H1 (cell line): Measurements from ENCODE around the gene MAGEB5. TPM values are rescaled to one million over a fixed set of nuclear protein-coding genes. Genes with fewer than 3 reads are reported as not detected.
"Not testable (repeated sequence)": the region's sequence is repeated elsewhere in the genome, so short reads cannot be mapped to it uniquely, and the experiment has no call there.

Experiments
- CTCF ChIA-PET: fragments of 300-600 bp; sonication (Branson Sonifier 250); formaldehyde crosslinking; loops from one replicate; lab custom pipeline; 2021; ENCODE audit not compliant: partially characterized antibody; lab: Charles Lee
- POLR2A ChIA-PET: fragments of 300-600 bp; sonication (Branson Sonifier 250); formaldehyde crosslinking; loops from one replicate; lab custom pipeline; 2021; ENCODE audit warnings: inconsistent platforms; ENCODE audit not compliant: partially characterized antibody; lab: Charles Lee
- DNase-seq, 2 experiments: peaks; one replicate each; pipeline versions ENCODE4 v3.0.0 to v3.0.0-alpha.2; 2010 to 2022; ENCODE audit warnings: low spot score in 2 of 2, low read depth in 1 of 2, mixed read lengths in 1 of 2
- FAIRE-seq: peaks from 2 replicates; lab custom pipeline; 2011; peaks lifted over from hg19 to GRCh38; lab: Jason Lieb, UNC
- H2AFZ ChIP-seq: 2 replicates; pipeline ENCODE4 v1.8.1; 2012; ENCODE audit warnings: low read length, inconsistent platforms
- H2AK5ac ChIP-seq: 2 replicates; pipeline ENCODE4 v1.6.1; 2013; ENCODE audit warnings: low read depth, low read length
- H2BK120ac ChIP-seq: replicated peaks from 2 replicates; pipeline ENCODE3; 2013; ENCODE audit warnings: low read depth, low read length, inconsistent platforms
- H2BK12ac ChIP-seq: 2 replicates; pipeline ENCODE4 v1.6.1; 2013; ENCODE audit warnings: low read depth, low read length
- H2BK15ac ChIP-seq: 2 replicates; pipeline ENCODE4 v1.6.1; 2013; ENCODE audit warnings: low read length
- H2BK20ac ChIP-seq: 2 replicates; pipeline ENCODE4 v1.6.1; 2013; ENCODE audit warnings: low read length
- H2BK5ac ChIP-seq: 2 replicates; pipeline ENCODE4 v1.6.1; 2013; ENCODE audit warnings: low read depth, low read length
- H3K14ac ChIP-seq: 2 replicates; pipeline ENCODE4 v1.6.1; 2013; ENCODE audit warnings: inconsistent platforms; ENCODE audit not compliant: insufficient read length
- H3K18ac ChIP-seq: 2 replicates; pipeline ENCODE4 v1.6.1; 2013; ENCODE audit warnings: low read length; ENCODE audit errors: extremely low read depth
- H3K23ac ChIP-seq: 2 replicates; pipeline ENCODE4 v1.6.1; 2013; ENCODE audit warnings: inconsistent platforms; ENCODE audit not compliant: insufficient read length
- H3K23me2 ChIP-seq: 2 replicates; pipeline ENCODE4 v1.6.1; 2013; ENCODE audit warnings: low read depth, low read length
- H3K27ac ChIP-seq: 2 replicates; pipeline ENCODE4 v1.6.1; 2011; ENCODE audit warnings: low read depth, low read length, inconsistent platforms
- H3K27me3 ChIP-seq, 4 experiments: replicated peaks in 1 of 4; 1 replicate in 1 of 4; 2 replicates in 3 of 4; pipeline versions ENCODE4 v1.6.1 to v1.8.1; 2011 to 2013; ENCODE audit warnings: low read length in 3 of 4, mild to moderate bottlenecking in 3 of 4, inconsistent platforms in 2 of 4, mixed read lengths in 2 of 4, moderate library complexity in 1 of 4; ENCODE audit not compliant: control insufficient read depth in 3 of 4, insufficient read depth in 3 of 4; ENCODE audit errors: extremely low read depth in 1 of 4
- H3K36me3 ChIP-seq, 4 experiments: 2 replicates each; pipeline versions ENCODE4 v1.6.1 to v1.8.1; 2011 to 2013; ENCODE audit warnings: mild to moderate bottlenecking in 4 of 4, low read length in 3 of 4, moderate library complexity in 2 of 4, control low read depth in 1 of 4, inconsistent platforms in 1 of 4; ENCODE audit not compliant: insufficient read depth in 4 of 4, control insufficient read depth in 2 of 4
- H3K4ac ChIP-seq: replicated peaks from 2 replicates; pipeline ENCODE3; 2013; ENCODE audit warnings: low read length, low read depth, mixed read lengths, inconsistent platforms; ENCODE audit not compliant: insufficient read length
- H3K4me1 ChIP-seq, 4 experiments: replicated peaks in 1 of 4; 1 replicate in 1 of 4; 2 replicates in 3 of 4; pipeline versions ENCODE4 v1.6.1 to v1.8.1; 2011 to 2013; ENCODE audit warnings: low read length in 3 of 4, inconsistent platforms in 2 of 4, mixed read lengths in 1 of 4; ENCODE audit not compliant: insufficient read depth in 4 of 4, control insufficient read depth in 3 of 4
- H3K4me2 ChIP-seq, 2 experiments: 2 replicates each; pipeline versions ENCODE4 v1.6.1 to v1.8.1; 2011 to 2013; ENCODE audit warnings: low read depth in 2 of 2, low read length in 2 of 2, control low read depth in 1 of 2, inconsistent platforms in 1 of 2, mild to moderate bottlenecking in 1 of 2; ENCODE audit not compliant: insufficient read depth in 1 of 2
- H3K4me3 ChIP-seq, 4 experiments: fragments of 200-600, 300-600 bp in 1 of 4; sonication (generic), shearing (Covaris generic), sonication (Bioruptor Twin) in 1 of 4; 2 replicates each; pipeline versions ENCODE4 v1.5.1 to v1.8.1; 2011 to 2016; ENCODE audit warnings: low read length in 4 of 4, low read depth in 3 of 4, control low read depth in 2 of 4, inconsistent platforms in 2 of 4, mild to moderate bottlenecking in 2 of 4, mixed read lengths in 1 of 4, moderate library complexity in 1 of 4; ENCODE audit not compliant: insufficient read depth in 2 of 4; ENCODE audit errors: extremely low read depth in 1 of 4
- H3K56ac ChIP-seq: replicated peaks from 2 replicates; pipeline ENCODE3; 2013; ENCODE audit warnings: low read depth, mild to moderate bottlenecking, mixed read lengths, low read length, inconsistent platforms; ENCODE audit not compliant: insufficient read length
- H3K79me1 ChIP-seq: 2 replicates; pipeline ENCODE4 v1.6.1; 2013; ENCODE audit warnings: low read depth, low read length, control low read depth
- H3K79me2 ChIP-seq, 2 experiments: 2 replicates each; pipeline versions ENCODE4 v1.6.1 to v1.8.1; 2012 to 2013; ENCODE audit warnings: low read length in 2 of 2, mild to moderate bottlenecking in 2 of 2, inconsistent platforms in 1 of 2; ENCODE audit not compliant: insufficient read depth in 2 of 2, control insufficient read depth in 1 of 2
- H3K9ac ChIP-seq, 4 experiments: replicated peaks in 1 of 4; 1 replicate in 1 of 4; 2 replicates in 3 of 4; pipeline versions ENCODE4 v1.6.1 to v1.8.1; 2011 to 2013; ENCODE audit warnings: low read depth in 3 of 4, low read length in 3 of 4, control low read depth in 2 of 4, mild to moderate bottlenecking in 2 of 4, moderate library complexity in 2 of 4, inconsistent platforms in 1 of 4; ENCODE audit errors: extremely low read depth in 1 of 4
- H3K9me3 ChIP-seq, 2 experiments: 2 replicates each; pipeline versions ENCODE4 v1.6.1 to v1.8.1; 2012 to 2013; ENCODE audit warnings: mild to moderate bottlenecking in 2 of 2, moderate library complexity in 2 of 2, control low read depth in 1 of 2, inconsistent platforms in 1 of 2, low read depth in 1 of 2, low read length in 1 of 2, mixed read lengths in 1 of 2; ENCODE audit not compliant: insufficient read depth in 2 of 2
- H4K20me1 ChIP-seq, 2 experiments: replicated peaks in 1 of 2; 2 replicates each; pipeline versions ENCODE3 to v1.8.1; 2011 to 2013; ENCODE audit warnings: inconsistent platforms in 2 of 2, low read length in 2 of 2, mild to moderate bottlenecking in 1 of 2; ENCODE audit not compliant: insufficient read depth in 2 of 2, control insufficient read depth in 1 of 2
- H4K5ac ChIP-seq: 2 replicates; pipeline ENCODE4 v1.6.1; 2013; ENCODE audit warnings: low read length, low read depth, mixed read lengths, inconsistent platforms; ENCODE audit not compliant: insufficient read length
- H4K8ac ChIP-seq: 2 replicates; pipeline ENCODE4 v1.8.0; 2013; ENCODE audit warnings: mild to moderate bottlenecking, moderate library complexity, low read length, inconsistent platforms; ENCODE audit not compliant: insufficient read depth; ENCODE audit errors: extremely low read depth
- H4K91ac ChIP-seq: replicated peaks from 2 replicates; pipeline ENCODE3; 2013; ENCODE audit warnings: low read length, mixed read lengths, inconsistent platforms; ENCODE audit not compliant: insufficient read length
- WGBS, 2 experiments: shearing (Covaris generic) in 1 of 2; methylation state at CpG; one replicate each; pipeline versions ENCODE4 v1.1.6 to v1.1.7; 2013 to 2015; ENCODE audit warnings: low lambda C conversion rate in 2 of 2, mixed read lengths in 2 of 2, inconsistent platforms in 1 of 2, low coverage in 1 of 2, missing lambda C conversion rate in 1 of 2; ENCODE audit not compliant: insufficient replicate concordance in 2 of 2, insufficient coverage in 1 of 2, insufficient read length in 1 of 2; ENCODE audit errors: extremely low coverage in 1 of 2, missing lambda C conversion rate in 1 of 2; 5-methylcytosine and 5-hydroxymethylcytosine counted together
- polyA plus RNA-seq, 7 experiments: library from polyadenylated mRNA; depleted of rRNA in 3 of 7; stranded (reverse) in 5 of 7; unstranded in 2 of 7; fragments of >200 nt in 5 of 7; fragments of 200-250 nt in 2 of 7; gene quantifications; 1 replicate in 5 of 7; 2 replicates in 1 of 7; 4 replicates in 1 of 7; pipeline versions ENCODE4 v1.2.1 to v1.2.3, GENCODE V29; 2011 to 2013; ENCODE audit warnings: missing spikeins in 2 of 7, mixed read lengths in 2 of 7
- total RNA-seq: library from RNA; stranded (reverse); fragmentation: NEBNext Ultra II Directional; extraction: Animal tissue kit (Norgen Biotek cat#: 25700); gene quantifications from 2 replicates; pipeline ENCODE4 v1.2.1, GENCODE V29; 2021

Gene MAGEB5
- total and polyA plus RNA-seq, 2 of the 8 experiments (the other 6 are each of a cell fraction or from before 2014, with no cell fraction given): not detected

- 97% methylated on average over 11 of the region's 27 CpGs; no CpG with 5 or more reads in 1 of the 2 experiments for WGBS, 2 experiments
- H3K36me3 ChIP-seq, H3K23ac ChIP-seq, H3K4me2 ChIP-seq, H3K4ac ChIP-seq, H3K23me2 ChIP-seq, H2AK5ac ChIP-seq, H3K4me1 ChIP-seq, H3K9me3 ChIP-seq, H2BK120ac ChIP-seq, H3K79me1 ChIP-seq, H3K56ac ChIP-seq, H3K27me3 ChIP-seq, CTCF ChIA-PET, H4K8ac ChIP-seq, H3K14ac ChIP-seq, FAIRE-seq, H4K5ac ChIP-seq, DNase-seq, H2BK5ac ChIP-seq, POLR2A ChIA-PET, H3K9ac ChIP-seq, H3K18ac ChIP-seq, H2BK12ac ChIP-seq, H2AFZ ChIP-seq, H2BK15ac ChIP-seq, H4K20me1 ChIP-seq, H4K91ac ChIP-seq, H3K27ac ChIP-seq, H3K4me3 ChIP-seq, H3K79me2 ChIP-seq, H2BK20ac ChIP-seq: not testable (repeated sequence)
Observed at GRCh38 chrX:26204717-26205116, 11.3 kb upstream of the MAGEB5 start.
